ENCODE data around the gene UCN2.
A peak's percentile ranks its signal among the peaks of the same experiment; 100 is the strongest.

UCN2 gene

DNA sequence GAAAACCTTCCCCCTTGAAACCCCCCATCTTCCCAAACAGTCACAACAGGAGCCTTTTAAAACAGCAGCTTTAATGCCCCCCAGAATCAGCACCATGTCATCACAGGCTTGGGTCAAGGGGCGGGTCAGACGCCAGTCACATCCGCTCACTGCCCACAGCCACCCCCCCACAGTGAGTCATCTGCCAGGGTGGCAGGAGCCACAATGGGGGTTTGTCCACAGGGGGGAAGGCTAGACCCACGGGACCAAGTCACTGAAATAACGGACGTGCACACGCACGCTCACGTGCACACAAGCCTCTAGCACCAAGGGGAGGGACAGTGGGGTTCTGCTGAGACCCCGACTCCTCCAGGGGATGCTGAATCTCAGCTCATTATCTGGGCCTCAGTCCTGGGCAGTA, 441 bp upstream of the UCN2 start:
- no peak overlapping the region for H3K4me3 ChIP-seq (ENCODE audit: low read depth, low read length)
- TF ChIP-seq, protein P1, sequence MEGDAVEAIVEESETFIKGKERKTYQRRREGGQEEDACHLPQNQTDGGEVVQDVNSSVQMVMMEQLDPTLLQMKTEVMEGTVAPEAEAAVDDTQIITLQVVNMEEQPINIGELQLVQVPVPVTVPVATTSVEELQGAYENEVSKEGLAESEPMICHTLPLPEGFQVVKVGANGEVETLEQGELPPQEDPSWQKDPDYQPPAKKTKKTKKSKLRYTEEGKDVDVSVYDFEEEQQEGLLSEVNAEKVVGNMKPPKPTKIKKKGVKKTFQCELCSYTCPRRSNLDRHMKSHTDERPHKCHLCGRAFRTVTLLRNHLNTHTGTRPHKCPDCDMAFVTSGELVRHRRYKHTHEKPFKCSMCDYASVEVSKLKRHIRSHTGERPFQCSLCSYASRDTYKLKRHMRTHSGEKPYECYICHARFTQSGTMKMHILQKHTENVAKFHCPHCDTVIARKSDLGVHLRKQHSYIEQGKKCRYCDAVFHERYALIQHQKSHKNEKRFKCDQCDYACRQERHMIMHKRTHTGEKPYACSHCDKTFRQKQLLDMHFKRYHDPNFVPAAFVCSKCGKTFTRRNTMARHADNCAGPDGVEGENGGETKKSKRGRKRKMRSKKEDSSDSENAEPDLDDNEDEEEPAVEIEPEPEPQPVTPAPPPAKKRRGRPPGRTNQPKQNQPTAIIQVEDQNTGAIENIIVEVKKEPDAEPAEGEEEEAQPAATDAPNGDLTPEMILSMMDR (conservative IDR thresholded peaks at IDR 0.05; ENCODE audit: low read depth, low read length), result no peak
- DNase-seq (ENCODE audit: low read depth), result peak; percentile 56

DNA sequence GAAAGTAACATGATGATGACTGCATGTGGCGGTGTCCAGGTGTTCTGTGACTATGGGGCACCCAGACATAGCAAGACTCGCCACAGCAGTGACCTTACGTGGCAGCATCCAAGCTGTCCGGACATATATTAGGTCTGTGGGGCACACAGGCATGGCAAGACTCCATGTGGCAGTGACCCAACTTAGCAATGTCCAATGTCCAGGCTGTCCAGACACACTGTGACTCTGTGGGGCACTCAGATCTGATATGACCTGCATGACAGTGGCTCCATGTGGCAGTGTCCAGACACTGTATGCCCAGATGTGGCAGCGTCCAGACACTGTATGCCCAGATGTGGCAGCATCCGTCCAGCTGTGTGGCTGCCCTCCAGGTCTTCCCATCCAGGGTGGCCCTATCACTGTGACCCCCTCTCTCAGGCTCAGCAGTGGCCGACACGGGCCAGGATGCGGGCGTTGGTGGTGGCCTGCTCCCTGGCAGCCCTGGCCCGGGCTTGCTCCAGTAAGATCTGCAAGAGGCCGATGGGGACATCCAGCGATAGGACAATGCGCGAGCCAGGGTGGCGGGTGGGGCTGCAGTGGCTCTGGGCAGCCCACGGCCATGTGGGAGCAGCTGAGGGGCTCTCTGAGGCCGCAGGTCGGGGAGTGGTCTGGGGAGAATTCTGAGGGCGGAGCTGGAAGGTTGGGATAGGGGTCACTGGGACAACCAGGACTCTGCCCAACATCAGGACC, 1.1 kb downstream of the UCN2 start:
- H3K4me3 ChIP-seq (ENCODE audit: low read depth, low read length), result no peak overlapping the region
- no peak for DNase-seq (ENCODE audit: low read depth)
- TF ChIP-seq, protein P1 (conservative IDR thresholded peaks at IDR 0.05; ENCODE audit: low read depth, low read length), result no peak

- H3K4me3 ChIP-seq (ENCODE audit: low read depth, low read length), result peak overlapping the region; percentile 42
- DNase-seq (ENCODE audit: low read depth), result peak; percentile 81
- TF ChIP-seq, protein P1 (conservative IDR thresholded peaks at IDR 0.05; ENCODE audit: low read depth, low read length), result peak; percentile 53
These were observed 2.4 kb downstream of the UCN2 start for GRCh38 chr3:48561045-48561736.

DNA sequence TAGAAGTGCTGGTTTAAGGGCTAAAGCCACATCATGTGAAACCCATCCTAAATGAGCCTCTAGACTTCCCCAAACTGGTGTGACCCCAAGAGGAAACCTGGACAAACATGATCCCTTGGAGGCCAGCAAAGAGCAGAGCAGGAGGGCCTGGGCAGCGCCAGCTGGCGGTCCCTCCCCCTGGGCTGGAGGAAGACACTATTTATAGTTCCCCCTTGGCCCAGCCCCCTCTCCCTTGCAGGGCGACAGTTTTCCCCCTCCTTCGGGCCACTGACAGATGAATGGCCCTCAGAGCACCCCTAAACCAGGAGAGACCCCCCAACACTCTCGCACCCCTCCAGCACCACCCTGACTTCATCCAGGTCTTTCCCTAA, 2.9 kb downstream of the UCN2 start:
- no peak for DNase-seq (ENCODE audit: low read depth)
- TF ChIP-seq, protein P1 (conservative IDR thresholded peaks at IDR 0.05; ENCODE audit: low read depth, low read length), result no peak
- peak overlapping the region; percentile 42 for H3K4me3 ChIP-seq (ENCODE audit: low read depth, low read length)

DNA sequence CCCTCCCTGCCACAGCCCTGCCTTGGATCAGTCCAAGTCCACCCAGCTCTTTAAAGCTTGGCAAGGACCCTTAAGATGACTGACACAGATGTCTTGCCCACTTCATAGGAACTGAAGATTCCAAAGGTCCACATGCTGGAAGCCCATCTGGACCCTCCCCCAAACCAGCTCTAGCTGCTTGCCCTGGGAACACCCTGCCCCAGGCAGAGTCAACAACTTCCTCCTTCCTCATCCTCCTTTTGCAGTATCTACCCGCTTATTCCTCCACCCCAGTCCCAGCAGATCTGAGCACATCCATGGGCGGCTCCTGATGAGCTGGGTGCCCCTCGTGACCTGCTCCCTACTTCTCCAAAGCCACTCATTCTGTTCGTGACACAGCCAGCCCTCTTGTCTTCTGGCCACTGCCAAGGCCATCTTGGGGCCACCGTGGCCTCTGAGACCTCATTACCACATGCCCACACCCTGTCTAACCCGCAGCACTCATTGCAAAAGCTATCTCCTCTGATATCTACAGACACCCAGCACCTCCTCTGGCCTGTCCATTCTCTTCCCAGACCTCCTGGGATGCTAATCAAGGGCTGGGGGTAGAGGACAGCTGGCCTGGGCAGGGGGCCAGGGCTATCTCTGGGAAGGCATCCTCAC, 5.0 kb downstream of the UCN2 start:
- no peak overlapping the region for H3K4me3 ChIP-seq (ENCODE audit: low read depth, low read length)
- DNase-seq (ENCODE audit: low read depth), result no peak
- TF ChIP-seq, protein P1 (conservative IDR thresholded peaks at IDR 0.05; ENCODE audit: low read depth, low read length), result no peak

- peak; percentile 100 for DNase-seq (ENCODE audit: low read depth)
- TF ChIP-seq, protein P1 (conservative IDR thresholded peaks at IDR 0.05; ENCODE audit: low read depth, low read length), result no peak
- H3K4me3 ChIP-seq (ENCODE audit: low read depth, low read length), result peak within 1 kb of the TSS; percentile 72
These were observed 6.6 kb downstream of the UCN2 start, which contains the start of gene PFKFB4 for GRCh38 chr3:48556796-48557626. TSS of gene PFKFB4 (minus strand) at chr3:48556803. CDS start at chr3:48556777, 26 bp downstream.
